OCI-LY7 (cell line): ENCODE results near the gene EEF1AKMT3. TPM values are rescaled to one million over a fixed set of nuclear protein-coding genes. Genes with fewer than 3 reads are reported as not detected.

ENCODE experiments used
- BruUV-seq: library from RNA; stranded (reverse); fragments of 400-500 nt; replicated peaks from 2 replicates; lab custom pipeline; 2021; lab: Mats Ljungman, UMichigan
- CTCF ChIA-PET: fragments of 300-600 bp; sonication (Branson Sonifier 250); formaldehyde crosslinking; loops from one replicate; lab custom pipeline; 2022; ENCODE audit warnings: antibody characterized with exemption; ENCODE audit not compliant: unreplicated experiment; lab: Charles Lee
- POLR2A ChIA-PET: fragments of 300-600 bp; sonication (Branson Sonifier 250); formaldehyde crosslinking; loops from one replicate; lab custom pipeline; 2022; ENCODE audit warnings: antibody characterized with exemption; lab: Charles Lee
- DNase-seq: peaks from one replicate; pipeline ENCODE4 v3.0.0-alpha.2; 2015; ENCODE audit warnings: low spot score
- H2AFZ ChIP-seq: fragments of 200-600 bp; sonication (generic), shearing (Covaris generic); 2 replicates; pipeline ENCODE4 v1.6.1; 2014; ENCODE audit warnings: mild to moderate bottlenecking, antibody characterized with exemption, low read length, moderate library complexity
- H3K27ac ChIP-seq: fragments of 200-600 bp; sonication (generic); 2 replicates; pipeline ENCODE4 v1.5.1; 2014; ENCODE audit warnings: mixed run types, low read depth, mild to moderate bottlenecking, moderate library complexity, low read length, inconsistent platforms; ENCODE audit not compliant: poor library complexity, severe bottlenecking
- H3K36me3 ChIP-seq: fragments of 200-600 bp; sonication (generic); 2 replicates; pipeline ENCODE4 v1.6.1; 2014; ENCODE audit warnings: mild to moderate bottlenecking, antibody characterized with exemption, low read length, moderate library complexity, mixed read lengths; ENCODE audit not compliant: insufficient read depth
- H3K4me1 ChIP-seq: fragments of 200-600 bp; sonication (generic); 2 replicates; pipeline ENCODE4 v1.5.1; 2014; ENCODE audit warnings: mild to moderate bottlenecking, low read length; ENCODE audit not compliant: insufficient read depth, poor library complexity, severe bottlenecking
- H3K4me2 ChIP-seq: fragments of 200-600 bp; sonication (generic); 2 replicates; pipeline ENCODE4 v1.6.1; 2014; ENCODE audit warnings: mild to moderate bottlenecking, low read length
- H3K4me3 ChIP-seq: fragments of 200-600 bp; sonication (generic); 2 replicates; pipeline ENCODE4 v1.5.1; 2014; ENCODE audit warnings: mild to moderate bottlenecking, low read depth, low read length; ENCODE audit not compliant: poor library complexity, severe bottlenecking
- H3K79me2 ChIP-seq: fragments of 200-600 bp; sonication (generic); 2 replicates; pipeline ENCODE4 v1.6.1; 2016; ENCODE audit warnings: low read depth, mild to moderate bottlenecking, low read length, moderate library complexity, mixed read lengths; ENCODE audit not compliant: insufficient read depth
- H3K9me2 ChIP-seq: fragments of 200-600 bp; sonication (generic); 2 replicates; pipeline ENCODE4 v1.6.1; 2016; ENCODE audit warnings: mild to moderate bottlenecking, low read length, mixed read lengths; ENCODE audit not compliant: insufficient read depth
- H3K9me3 ChIP-seq: fragments of 200-600 bp; sonication (generic); 2 replicates; pipeline ENCODE4 v1.6.1; 2014; ENCODE audit warnings: mild to moderate bottlenecking, mixed run types, low read length, mixed read lengths
- H4K20me1 ChIP-seq: fragments of 200-600 bp; sonication (generic); 2 replicates; pipeline ENCODE4 v1.6.1; 2014; ENCODE audit warnings: mild to moderate bottlenecking, antibody characterized with exemption, low read length, moderate library complexity, mixed read lengths; ENCODE audit not compliant: insufficient read depth
- EZH2phosphoT487 ChIP-seq: fragments of 200-600 bp; sonication (generic); IDR thresholded peaks from 2 replicates; pipeline ENCODE4 v1.6.1; 2018; ENCODE audit warnings: low read depth, borderline replicate concordance, mild to moderate bottlenecking, mixed run types, antibody characterized with exemption, low read length, moderate library complexity, mixed read lengths
- intact Hi-C: fragments of 100-400 bp; cut with micrococcal nuclease; formaldehyde crosslinking; loops from one replicate; pipeline ENCODE4 v1.10.0; 2022; ENCODE audit not compliant: unreplicated experiment
- total RNA-seq, 2 experiments: library from RNA; depleted of rRNA in 1 of 2; stranded (reverse); fragments of >200 nt in 1 of 2; shearing (Covaris generic) in 1 of 2; gene quantifications; 2 replicates each; pipeline ENCODE4 v1.2.3, GENCODE V29; 2014 to 2022
- TF ChIP-seq, protein P1 (sequence below): fragments of 200-600 bp; sonication (generic); conservative IDR thresholded peaks from 2 replicates; pipeline ENCODE4 v1.5.1; 2014; ENCODE audit warnings: mild to moderate bottlenecking, antibody characterized with exemption, low read length, moderate library complexity, mixed read lengths

EEF1AKMT3 gene
- total RNA-seq, 2 experiments from 2014 or later = 3.4 to 6.3 TPM

DNA sequence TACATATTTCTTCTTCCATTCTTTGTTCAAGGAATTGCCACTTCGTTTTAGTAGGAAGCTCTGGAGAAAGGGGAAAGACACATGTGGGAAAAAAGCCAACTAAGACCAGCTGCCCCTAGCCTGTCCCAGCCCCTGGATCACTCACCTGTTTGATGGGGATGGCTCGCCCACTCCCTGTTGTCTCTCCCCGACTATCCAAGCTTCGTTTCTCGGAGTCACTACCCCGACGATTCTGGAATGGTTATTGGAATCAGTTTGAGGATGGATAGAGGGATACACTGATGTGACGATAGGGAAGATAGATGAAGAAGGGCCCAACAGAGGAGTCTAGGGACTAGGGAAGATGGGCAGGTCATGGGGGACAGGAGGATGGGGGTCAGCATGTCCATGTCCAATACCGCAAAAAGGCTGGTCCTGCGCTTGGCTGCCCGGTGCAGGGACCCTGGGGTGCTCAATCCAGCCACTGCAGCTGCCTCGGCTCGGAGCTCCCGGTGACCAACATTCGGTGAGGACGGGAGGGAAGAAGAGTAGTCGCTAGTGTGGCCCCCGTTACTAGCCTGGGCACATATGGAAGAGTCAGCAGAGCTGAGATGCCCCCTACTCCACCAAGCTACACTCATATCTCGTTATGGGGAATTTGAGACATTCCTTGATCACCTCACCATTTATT lies 40.9 kb upstream of the EEF1AKMT3 start:
- Histone ChIP-seq H3K4me2 (no peak overlapping the region), H3K79me2 (no peaks in the 10 kb centered on the region), H3K27ac (no peak overlapping the region), H4K20me1 (no peaks in the 10 kb centered on the region), H3K9me3 (no peaks in the 10 kb centered on the region), H3K4me1 (no peaks in the 10 kb centered on the region), H3K4me3 (no peak overlapping the region), H3K9me2 (no peaks in the 10 kb centered on the region), H2AFZ (no peak overlapping the region), H3K36me3 (peaks cover 70% of the 10 kb centered on the region)
- no peak for DNase-seq
- BruUV-seq = no TSS peak
- intact Hi-C loops = no loop called here
- POLR2A ChIA-PET = no interaction called here
- no peak for TF ChIP-seq EZH2phosphoT487
- TF ChIP-seq, protein P1, sequence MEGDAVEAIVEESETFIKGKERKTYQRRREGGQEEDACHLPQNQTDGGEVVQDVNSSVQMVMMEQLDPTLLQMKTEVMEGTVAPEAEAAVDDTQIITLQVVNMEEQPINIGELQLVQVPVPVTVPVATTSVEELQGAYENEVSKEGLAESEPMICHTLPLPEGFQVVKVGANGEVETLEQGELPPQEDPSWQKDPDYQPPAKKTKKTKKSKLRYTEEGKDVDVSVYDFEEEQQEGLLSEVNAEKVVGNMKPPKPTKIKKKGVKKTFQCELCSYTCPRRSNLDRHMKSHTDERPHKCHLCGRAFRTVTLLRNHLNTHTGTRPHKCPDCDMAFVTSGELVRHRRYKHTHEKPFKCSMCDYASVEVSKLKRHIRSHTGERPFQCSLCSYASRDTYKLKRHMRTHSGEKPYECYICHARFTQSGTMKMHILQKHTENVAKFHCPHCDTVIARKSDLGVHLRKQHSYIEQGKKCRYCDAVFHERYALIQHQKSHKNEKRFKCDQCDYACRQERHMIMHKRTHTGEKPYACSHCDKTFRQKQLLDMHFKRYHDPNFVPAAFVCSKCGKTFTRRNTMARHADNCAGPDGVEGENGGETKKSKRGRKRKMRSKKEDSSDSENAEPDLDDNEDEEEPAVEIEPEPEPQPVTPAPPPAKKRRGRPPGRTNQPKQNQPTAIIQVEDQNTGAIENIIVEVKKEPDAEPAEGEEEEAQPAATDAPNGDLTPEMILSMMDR = no peak
- CTCF ChIA-PET = no interaction called here

DNA sequence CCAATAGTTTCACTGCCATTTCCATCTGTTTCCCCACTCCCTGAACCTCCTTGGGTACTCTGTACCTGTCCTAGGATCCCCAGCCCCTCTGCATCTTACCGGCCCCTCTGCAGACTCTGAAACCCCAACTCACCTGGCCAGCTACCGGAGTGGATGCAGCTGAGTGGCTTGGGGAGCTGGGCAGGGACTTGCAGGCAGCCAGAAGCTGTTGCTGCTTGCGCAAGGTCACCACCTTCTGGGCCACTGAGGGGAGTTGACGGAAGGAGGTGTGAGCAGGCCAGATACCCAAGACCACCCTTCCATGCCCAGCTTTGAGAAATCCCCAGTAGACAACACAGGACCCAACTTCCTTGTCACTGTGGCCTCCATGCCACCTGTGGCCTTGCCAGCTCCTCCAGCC lies 40.1 kb upstream of the EEF1AKMT3 start:
- Histone ChIP-seq H3K4me3 (no peak overlapping the region), H3K79me2 (no peaks in the 10 kb centered on the region), H3K36me3 (peaks cover 63% of the 10 kb centered on the region), H3K4me2 (no peak overlapping the region), H3K9me2 (no peaks in the 10 kb centered on the region), H4K20me1 (no peaks in the 10 kb centered on the region), H3K9me3 (no peaks in the 10 kb centered on the region), H3K27ac (no peak overlapping the region), H2AFZ (no peak overlapping the region), H3K4me1 (no peaks in the 10 kb centered on the region)
- TF ChIP-seq, protein P1 = no peak
- TF ChIP-seq EZH2phosphoT487 = no peak
- CTCF ChIA-PET = no interaction called here
- BruUV-seq = no TSS peak
- no peak for DNase-seq
- POLR2A ChIA-PET = interaction anchor here (0.6 kb wide), 1 partner anchor 617 kb away, joined by 3 read pairs; no protein-coding TSS in a partner anchor
- intact Hi-C loops = no loop called here
